ENCODE measurements around the gene CXCR1.

CXCR1 gene

DNA sequence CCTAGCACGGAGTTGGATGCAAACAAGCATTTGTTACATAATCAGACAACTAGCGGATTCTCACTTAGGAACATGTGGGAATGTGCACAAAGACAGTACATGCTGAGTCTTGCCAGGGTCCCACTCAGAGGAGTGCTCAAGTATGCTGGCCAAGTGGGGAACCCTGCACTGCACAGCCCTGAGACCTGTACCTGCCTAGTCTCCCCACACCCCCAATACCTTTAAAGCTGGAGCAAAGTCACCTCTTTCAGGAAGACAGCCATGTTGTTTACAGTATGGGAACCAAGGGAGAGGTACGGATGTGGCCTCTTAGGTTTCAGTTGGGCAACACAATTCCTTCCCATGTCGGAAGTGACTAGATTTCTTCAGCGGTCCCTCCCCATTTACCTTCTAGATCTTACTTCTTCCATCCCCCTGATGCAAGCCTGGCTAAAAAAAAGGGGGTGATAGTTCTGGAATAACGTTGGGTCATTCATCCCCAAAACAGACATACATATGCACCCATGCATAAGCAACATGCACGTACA, 10.7 kb downstream of the CXCR1 start:
- H3K27ac ChIP-seq, result no peak overlapping the region
- no peak for DNase-seq
- no peaks in the 10 kb centered on the region for H3K9me3 ChIP-seq (ENCODE audit: severe bottlenecking)
- H3K27me3 ChIP-seq (ENCODE audit: insufficient read depth, low read depth, severe bottlenecking), result peaks cover 32% of the 10 kb centered on the region
- H3K36me3 ChIP-seq, result no peaks in the 10 kb centered on the region
- TF ChIP-seq CTCF (IDR thresholded peaks at IDR 0.05; ENCODE audit: low read depth, low read length), result no peak
- no peak overlapping the region for H3K4me3 ChIP-seq (ENCODE audit: low read depth, low read length)

DNA sequence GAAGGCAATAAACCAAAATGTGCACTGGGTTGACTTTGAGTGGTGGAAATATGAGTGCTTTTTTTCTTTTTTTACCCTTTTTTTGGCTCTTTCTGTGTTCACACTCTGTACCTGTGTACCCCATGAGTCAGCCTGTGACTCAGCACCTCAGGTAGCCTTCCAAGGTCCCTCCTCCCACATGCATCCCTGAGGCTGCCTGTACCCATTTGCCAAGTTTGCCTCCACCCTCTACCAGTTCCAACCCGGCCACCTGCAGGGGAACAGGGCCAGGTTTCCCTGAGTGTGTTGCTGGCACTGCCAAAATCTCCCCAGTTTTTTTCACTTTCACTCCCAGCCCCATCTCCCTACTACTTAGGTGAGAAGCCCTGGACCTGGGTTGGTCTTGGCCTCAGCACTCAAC, 14.0 kb downstream of the CXCR1 start:
- Histone ChIP-seq H3K27me3 (ENCODE audit: insufficient read depth, low read depth, severe bottlenecking) (peaks cover 26% of the 10 kb centered on the region), H3K9me3 (ENCODE audit: severe bottlenecking) (no peaks in the 10 kb centered on the region), H3K36me3 (no peaks in the 10 kb centered on the region), H3K4me3 (ENCODE audit: low read depth, low read length) (no peak overlapping the region), H3K27ac (no peak overlapping the region)
- TF ChIP-seq CTCF (IDR thresholded peaks at IDR 0.05; ENCODE audit: low read depth, low read length), result no peak
- no peak for DNase-seq

GRCh38 chr2:218152172-218152571, 14.6 kb downstream of the CXCR1 start:
- no peak for TF ChIP-seq CTCF (IDR thresholded peaks at IDR 0.05; ENCODE audit: low read depth, low read length)
- H3K36me3 ChIP-seq, result no peaks in the 10 kb centered on the region
- H3K27ac ChIP-seq, result no peak overlapping the region
- H3K4me3 ChIP-seq (ENCODE audit: low read depth, low read length), result no peak overlapping the region
- H3K27me3 ChIP-seq (ENCODE audit: insufficient read depth, low read depth, severe bottlenecking), result peaks cover 26% of the 10 kb centered on the region
- H3K9me3 ChIP-seq (ENCODE audit: severe bottlenecking), result no peaks in the 10 kb centered on the region
- DNase-seq, result no peak

DNA sequence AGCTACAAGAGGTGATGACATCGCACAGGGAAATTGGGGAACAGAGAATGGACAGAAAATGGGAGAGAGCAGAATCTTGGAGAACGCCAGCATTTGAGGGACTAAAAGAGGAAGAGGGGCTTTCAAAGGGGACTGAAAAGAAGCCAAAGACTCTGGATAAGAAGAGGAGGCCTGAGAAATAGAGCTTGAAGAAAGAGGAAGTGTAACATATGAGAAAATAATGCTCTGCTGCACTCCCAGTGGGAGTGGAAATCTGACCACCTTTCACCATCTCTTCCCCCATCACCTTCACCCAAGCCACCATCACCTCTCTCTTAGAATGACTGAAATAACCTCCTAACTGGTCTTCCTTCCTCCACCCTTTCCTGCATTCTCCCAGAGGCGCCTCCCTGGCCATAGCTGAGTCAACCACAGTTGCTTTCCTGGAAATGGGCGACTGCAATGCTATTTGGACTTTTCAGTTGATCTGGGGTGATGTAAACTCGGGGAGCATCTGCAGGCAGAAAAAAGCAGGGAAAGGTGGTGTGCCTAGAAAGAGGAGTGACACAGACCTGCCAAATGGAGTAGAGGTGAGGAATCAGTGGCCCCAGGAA, 16.8 kb downstream of the CXCR1 start:
- Histone ChIP-seq H3K4me3 (ENCODE audit: low read depth, low read length) (no peak overlapping the region), H3K36me3 (no peaks in the 10 kb centered on the region), H3K27ac (no peak overlapping the region), H3K9me3 (ENCODE audit: severe bottlenecking) (no peaks in the 10 kb centered on the region), H3K27me3 (ENCODE audit: insufficient read depth, low read depth, severe bottlenecking) (peaks cover 20% of the 10 kb centered on the region)
- no peak for TF ChIP-seq CTCF (IDR thresholded peaks at IDR 0.05; ENCODE audit: low read depth, low read length)
- no peak for DNase-seq

- peaks cover 2% of the 10 kb centered on the region for H3K9me3 ChIP-seq (ENCODE audit: severe bottlenecking)
- H3K27me3 ChIP-seq (ENCODE audit: insufficient read depth, low read depth, severe bottlenecking), result peaks cover 13% of the 10 kb centered on the region
- TF ChIP-seq CTCF (IDR thresholded peaks at IDR 0.05; ENCODE audit: low read depth, low read length), result no peak
- no peak overlapping the region for H3K4me3 ChIP-seq (ENCODE audit: low read depth, low read length)
- H3K36me3 ChIP-seq, result no peaks in the 10 kb centered on the region
- DNase-seq, result no peak
- no peak overlapping the region for H3K27ac ChIP-seq
Measured at GRCh38 chr2:218149098-218149497, 17.7 kb downstream of the CXCR1 start.

DNA sequence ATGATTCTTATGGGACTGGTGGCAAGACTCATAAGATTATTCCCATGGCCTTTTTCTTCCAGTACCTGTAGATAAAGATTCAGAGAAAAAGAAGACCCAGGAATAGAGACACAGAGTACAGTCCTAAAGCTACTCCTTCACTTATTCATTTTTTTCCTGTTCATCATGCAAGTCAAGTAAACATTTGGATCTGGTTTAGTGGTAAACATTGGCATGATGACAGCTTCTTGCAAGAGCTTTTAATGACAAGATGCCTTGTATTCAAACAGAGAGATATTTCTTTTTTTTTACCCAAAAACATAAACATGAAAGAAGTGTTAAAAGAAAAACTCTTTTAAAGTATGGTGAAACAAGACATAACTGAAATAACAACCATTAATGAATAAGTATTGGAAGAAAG, 20.7 kb downstream of the CXCR1 start:
- TF ChIP-seq CTCF (IDR thresholded peaks at IDR 0.05; ENCODE audit: low read depth, low read length), result no peak
- Histone ChIP-seq H3K9me3 (ENCODE audit: severe bottlenecking) (peaks cover 2% of the 10 kb centered on the region), H3K27me3 (ENCODE audit: insufficient read depth, low read depth, severe bottlenecking) (peaks cover 7% of the 10 kb centered on the region), H3K27ac (no peak overlapping the region), H3K4me3 (ENCODE audit: low read depth, low read length) (no peak overlapping the region), H3K36me3 (no peaks in the 10 kb centered on the region)
- no peak for DNase-seq

Data from WERI-Rb-1 (cell line).